Stimulated activated CD8-positive, alpha-beta memory T cell treated with anti-CD3 and anti-CD28 coated beads, Interleukin-2, amount 100 ng/mL, for 1 hour (primary cell): ENCODE data around the gene CDK1.

Source experiments
- DNase-seq, 2 donors: peaks; one replicate each; pipeline ENCODE4 v3.0.0-alpha.2; 2020; ENCODE audit warnings: low read depth in 2 of 2

Gene CDK1

DNA sequence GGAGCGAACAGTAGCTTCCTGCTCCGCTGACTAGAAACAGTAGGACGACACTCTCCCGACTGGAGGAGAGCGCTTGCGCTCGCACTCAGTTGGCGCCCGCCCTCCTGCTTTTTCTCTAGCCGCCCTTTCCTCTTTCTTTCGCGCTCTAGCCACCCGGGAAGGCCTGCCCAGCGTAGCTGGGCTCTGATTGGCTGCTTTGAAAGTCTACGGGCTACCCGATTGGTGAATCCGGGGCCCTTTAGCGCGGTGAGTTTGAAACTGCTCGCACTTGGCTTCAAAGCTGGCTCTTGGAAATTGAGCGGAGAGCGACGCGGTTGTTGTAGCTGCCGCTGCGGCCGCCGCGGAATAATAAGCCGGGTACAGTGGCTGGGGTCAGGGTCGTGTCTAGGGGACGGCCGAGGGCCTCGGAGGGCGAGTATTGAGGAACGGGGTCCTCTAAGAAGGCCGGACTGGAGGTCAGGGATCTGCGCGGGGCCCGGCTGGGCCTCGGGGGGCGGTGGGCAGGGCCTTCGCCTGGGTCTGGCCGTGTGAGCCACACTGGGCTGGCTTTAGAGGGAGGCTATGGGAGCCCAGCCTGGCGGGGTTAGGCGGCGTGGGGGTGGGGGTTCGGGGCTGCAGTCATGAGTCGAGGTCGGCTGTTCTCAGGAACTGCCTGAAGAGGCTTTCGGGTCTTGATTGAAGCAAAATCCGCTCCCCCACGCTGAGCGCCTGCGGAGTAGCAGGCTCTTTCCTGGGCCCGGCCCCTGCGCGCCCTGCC, at the start of gene CDK1:
TSS of gene CDK1 (plus strand) at position 265 of the 757 bp plus-strand sequence. CDS start 1,688 bp downstream, outside the sequence.
- peak; percentile 86 to 87 for DNase-seq

DNA sequence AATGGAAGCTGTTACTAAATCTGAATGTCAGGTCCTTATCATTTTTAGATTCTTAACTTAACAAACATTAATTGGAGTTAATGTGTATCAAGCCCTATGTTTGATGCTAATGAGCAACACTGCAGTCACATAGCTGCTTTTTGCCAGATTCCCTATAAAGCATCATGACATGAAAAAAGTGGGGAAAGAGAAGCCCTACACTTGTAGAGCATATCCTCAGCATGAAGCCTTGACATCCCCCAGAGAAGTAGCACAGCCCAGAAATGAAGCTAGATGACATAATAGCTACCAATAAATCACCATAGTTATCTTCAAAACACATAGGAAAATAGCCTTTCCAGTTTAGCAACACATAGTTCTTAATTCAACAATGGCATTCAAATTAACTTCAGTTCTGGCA, 49.2 kb upstream of the CDK1 start:
- DNase-seq: no peak

DNA sequence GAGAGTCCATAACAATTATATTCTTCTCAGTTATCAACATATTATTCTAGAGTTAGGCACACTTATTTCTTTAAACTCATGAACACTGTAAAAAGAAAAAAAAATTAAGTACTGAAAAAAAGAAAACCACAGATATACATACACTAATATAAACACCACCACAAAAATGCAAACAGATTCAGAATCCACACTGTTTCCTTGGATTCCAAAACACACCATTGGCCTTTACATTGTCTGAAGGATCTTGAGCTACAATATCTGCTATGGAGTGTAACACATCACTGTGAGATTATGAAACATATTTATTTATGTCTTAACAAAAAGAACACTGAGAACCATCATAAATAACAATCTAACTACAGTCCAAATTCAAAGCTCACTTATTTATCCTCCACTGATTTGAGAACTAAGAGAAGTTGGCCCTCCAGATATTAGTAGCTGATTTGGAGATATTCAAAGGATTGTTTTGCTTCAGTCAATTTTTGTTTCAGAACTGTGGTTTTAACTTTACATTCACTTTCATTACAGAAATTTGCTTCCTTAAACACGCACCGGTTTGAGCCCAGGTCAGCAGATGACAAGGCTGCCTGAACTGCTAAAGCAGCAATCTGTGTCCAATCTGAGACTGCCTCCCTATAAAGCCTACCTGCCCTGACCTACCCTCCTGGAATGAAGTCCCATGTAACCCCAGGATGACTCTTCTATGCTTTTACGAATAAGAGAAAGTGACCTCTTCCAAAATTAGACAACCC, 47.0 kb upstream of the CDK1 start:
- no peak for DNase-seq

GRCh38 chr10:60732198-60732806, 46.0 kb upstream of the CDK1 start:
- DNase-seq: no peak

DNA sequence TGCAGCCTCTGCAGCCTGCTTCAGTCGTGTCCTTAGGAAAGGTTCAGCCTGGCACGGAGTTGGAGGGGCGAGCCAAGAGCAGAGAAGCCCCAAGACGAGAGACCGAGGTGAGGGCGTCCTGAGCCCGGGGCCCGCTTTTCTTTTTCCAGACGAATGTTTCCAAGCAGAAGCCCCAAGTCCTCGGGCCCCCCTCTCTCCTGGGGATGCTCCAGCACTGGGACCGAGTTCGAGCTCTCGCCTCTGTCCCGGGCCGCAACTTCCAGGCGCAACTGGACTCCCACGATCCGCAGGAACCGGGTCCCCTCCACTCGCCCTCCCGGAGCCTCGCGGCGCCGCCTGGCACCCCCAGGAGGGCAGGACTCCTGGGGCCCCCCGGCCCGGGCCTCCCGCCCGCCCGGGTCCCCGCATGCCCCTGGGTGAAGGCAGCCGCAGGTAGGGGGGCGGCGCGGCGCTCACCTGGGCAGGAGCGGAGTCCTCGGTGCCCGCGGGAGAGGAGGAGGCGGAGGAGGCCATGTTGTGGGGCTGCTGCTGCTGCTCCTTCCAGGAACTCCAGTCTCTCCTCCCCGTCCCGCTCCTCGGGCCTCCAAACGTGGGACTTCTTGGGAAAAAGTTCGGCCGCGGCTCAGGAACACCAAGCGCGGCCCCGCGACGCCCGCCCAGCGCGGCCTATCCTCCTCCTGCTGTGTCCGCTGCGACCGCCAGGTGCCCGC, 45.3 kb upstream of the CDK1 start:
- DNase-seq: no peak

GRCh38 chr10:60733517-60733822, 44.8 kb upstream of the CDK1 start:
- no peak for DNase-seq

GRCh38 chr10:60733826-60734225, 44.5 kb upstream of the CDK1 start:
- DNase-seq: no peak

- no peak for DNase-seq
Measured at GRCh38 chr10:60734226-60734625, 44.1 kb upstream of the CDK1 start.

DNA sequence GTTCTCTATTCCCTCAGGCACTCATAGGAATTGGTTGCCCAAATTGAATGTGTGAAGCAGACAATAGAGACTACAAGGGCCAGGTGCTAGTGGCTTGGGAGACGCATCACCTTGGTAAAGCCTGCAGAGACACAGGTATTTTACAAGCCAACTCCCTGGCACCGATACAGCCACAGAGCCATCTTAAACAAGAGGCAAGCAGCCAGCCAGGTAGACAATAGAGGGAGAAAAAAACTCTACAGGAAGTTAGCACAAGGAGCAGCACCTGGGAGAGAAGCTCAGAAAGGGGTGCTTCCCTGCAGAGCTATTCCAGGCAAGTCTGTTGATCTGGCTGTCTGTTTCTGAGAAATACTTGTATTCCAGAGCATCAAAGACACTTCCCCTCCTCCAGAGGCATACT, 43.0 kb upstream of the CDK1 start:
- no peak for DNase-seq

- no peak for DNase-seq
Measured at GRCh38 chr10:60737242-60737641, 41.0 kb upstream of the CDK1 start.

DNA sequence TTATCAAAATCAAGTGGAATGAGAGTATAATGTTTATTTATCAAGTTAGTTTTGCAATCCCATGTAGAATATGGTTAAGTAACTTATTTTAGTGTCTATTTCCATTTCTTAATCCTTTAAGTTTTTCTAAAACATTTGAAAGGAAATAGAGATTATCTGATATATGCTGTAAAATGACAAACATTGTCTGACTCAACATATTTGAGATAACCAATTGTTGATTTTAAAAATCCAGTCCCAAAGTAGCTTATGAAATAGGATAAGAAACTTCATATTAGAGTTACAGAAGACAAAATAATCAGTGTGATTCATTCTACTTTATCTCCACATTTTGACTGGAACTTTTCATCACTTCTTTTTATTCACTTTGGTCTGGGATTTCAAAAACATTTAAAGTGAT, 38.7 kb upstream of the CDK1 start:
- no peak for DNase-seq

GRCh38 chr10:60742512-60742911, 35.8 kb upstream of the CDK1 start:
- no peak for DNase-seq

DNA sequence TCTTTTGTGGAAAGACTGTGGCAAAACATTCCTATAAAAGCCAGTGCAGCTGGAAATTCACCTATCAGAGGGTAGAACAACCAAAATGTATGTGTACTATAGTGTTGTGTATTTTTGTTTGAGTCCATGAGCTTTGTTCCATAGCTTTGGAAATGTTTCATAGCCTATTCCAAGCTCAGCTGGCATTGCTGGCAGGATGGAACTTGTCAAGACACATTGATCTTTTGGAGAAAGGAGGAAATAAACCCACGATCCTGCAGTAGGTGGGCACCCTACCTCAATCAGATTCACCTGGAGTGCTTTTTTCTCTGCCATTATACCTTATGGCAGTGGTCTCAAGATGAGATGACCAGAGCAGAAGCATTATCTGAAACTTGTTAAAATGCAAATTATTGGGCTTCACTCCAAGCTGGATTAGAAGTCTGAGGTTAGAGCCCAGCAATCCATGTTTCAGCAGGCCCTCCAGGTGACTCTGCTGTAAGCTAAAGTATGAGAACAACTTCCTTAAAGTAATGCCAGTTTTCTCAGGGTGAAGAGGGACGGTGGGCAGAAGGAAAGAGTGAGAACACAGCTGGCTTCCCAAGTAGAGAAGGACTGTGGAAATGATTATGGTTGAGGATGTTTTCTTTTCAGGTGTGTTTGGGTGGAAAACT, 30.3 kb upstream of the CDK1 start:
- DNase-seq: no peak

GRCh38 chr10:60753152-60753551, 25.1 kb upstream of the CDK1 start:
- DNase-seq: no peak

- DNase-seq: no peak
Measured at GRCh38 chr10:60753817-60754216, 24.5 kb upstream of the CDK1 start.

DNA sequence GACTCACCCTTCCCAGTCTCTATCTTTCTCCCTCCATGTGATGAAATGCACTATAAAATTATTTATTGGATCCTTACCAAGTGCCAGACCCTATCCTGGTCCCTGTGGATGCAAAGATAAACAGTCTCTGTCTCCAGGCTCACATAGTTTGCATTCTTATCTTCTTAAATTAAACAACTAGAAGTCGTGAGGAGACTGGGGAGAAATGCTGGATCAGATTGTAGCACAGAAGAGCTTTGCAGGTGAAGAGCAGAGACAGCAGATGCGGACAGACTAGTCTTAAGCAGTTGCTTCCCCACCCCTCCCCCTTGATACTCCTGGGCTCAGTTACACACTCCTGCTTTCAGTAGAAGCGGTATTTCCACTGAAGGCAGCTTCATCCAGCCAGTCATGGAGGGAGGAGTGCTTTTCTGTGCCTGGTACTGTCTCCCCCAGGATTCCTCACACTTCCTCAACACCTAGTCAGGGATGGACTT, 20.8 kb upstream of the CDK1 start:
- DNase-seq: no peak

- no peak for DNase-seq
Measured at GRCh38 chr10:60759181-60759580, 19.1 kb upstream of the CDK1 start.

GRCh38 chr10:60760711-60761210, 17.5 kb upstream of the CDK1 start:
- DNase-seq: no peak

- DNase-seq: no peak
Measured at GRCh38 chr10:60762554-60762953, 15.7 kb upstream of the CDK1 start.

- no peak for DNase-seq
Measured at GRCh38 chr10:60767424-60767823, 10.9 kb upstream of the CDK1 start.

DNA sequence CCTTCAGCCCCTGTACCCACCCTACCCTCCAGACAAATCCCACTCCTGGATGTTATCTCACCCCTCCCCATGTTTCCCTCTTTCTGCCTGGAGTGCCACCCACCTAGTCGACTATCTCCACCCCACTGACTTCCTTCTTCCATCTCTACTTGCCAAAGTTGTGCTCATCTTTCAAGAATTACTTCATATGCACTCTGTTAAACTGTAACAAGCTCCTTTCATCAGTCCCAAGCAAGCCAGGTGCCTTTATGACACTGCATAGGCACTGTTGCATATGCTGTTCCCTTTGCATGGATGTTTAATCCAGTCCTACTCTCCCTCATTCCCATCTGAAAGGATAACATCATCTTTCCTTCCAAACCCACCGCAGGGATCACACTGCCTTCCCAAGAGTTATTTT, 8.9 kb upstream of the CDK1 start:
- no peak for DNase-seq
